ENCODE measurements around the gene HSPA12B.

HSPA12B gene

DNA sequence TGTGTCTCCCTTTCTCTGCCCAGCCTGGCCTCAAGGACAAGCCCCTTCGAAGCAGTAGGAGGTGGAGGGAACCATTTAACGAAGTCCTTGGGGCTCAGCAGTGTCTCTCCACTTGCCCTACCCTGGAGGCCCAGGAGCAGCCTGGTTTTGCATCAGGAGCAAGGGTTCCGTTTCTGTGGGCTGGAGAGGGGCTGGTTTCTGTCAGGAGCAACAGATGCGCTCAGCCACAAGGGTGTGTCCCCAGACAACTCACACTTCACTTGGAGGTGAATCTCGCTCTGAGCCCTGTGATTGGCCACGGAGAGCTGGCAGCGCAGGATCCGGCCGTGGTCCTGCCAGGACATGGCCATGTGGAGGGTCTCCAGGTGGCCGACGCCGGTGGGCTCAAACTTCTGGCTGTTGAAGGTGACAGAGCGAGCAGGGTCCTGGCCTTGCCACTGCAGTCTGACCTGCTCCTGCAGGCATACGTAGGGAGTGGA, 27.0 kb upstream of the HSPA12B start:
- no peak for DNase-seq

DNA sequence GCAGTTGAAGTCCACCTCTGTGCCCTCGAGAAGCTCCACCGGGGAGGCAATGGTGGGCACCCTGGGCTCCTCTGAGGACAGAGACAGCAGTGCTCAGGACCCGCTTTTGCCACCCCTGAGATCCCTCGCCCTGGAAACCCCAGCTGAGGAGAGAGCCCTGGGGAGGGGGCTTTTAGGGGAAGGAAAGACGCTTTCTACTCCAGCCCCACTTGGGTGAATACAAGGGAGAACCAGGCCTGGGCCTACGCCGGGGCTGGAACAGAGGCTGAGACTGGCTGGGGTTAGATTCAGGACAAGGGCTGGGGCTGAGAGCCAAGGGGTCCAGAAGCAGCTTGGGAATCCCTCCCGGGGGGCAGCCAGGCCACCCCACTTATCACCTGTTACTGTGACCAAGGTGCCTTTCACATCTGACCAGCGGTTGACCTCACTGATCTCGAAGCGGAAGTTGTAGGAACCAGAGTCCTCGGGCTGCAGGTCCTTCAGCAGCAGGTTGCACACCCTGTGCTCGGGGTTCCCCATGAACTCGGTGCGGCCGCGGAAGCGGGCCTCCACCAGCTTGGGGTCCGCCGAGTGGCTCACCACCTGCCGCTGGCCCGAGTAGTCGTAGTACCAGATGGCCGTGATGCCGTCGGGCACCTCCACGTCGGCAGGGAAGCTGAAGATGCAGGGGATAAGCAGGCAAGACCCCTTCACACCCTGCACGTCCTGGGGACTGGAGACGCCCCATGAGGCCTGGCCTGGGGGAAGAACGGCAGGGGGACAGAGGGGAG, 26.3 kb upstream of the HSPA12B start:
- DNase-seq = no peak

DNA sequence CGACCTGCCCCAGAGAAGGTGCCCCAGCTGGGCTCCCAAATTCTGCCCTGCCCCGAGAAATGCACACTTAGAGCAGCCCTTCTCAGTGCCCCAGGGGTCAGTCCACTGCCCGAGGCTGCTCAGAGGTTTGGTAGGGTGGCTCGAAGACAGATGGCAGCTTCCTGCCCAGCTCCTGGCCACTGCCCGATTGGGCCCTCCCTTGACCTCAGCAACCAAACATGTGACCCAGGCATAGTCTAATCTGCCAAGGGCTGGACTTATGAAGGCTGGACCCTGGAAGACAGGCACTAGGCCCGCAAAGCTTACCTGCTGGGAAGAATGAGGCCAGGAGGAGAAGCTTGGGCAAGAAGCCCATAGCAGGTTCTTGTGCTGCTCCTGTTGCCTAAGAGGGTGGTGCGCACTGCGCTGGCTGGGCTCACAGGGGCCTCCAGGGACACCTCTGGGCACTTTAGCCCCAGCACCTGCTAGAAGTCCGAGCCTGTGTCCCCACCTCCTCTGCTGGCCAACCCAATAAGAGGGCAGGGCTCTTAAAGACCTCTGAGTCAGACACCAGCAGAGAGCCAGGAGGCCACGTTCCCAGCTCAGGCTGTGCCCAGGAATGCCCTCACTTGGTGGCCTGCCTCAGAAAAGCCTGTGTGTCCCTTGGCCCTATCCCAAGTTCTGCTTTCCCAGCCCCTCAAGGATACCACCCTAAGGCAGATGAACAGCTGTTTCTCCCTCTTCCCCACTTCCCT, 25.5 kb upstream of the HSPA12B start:
- DNase-seq = no peak

DNA sequence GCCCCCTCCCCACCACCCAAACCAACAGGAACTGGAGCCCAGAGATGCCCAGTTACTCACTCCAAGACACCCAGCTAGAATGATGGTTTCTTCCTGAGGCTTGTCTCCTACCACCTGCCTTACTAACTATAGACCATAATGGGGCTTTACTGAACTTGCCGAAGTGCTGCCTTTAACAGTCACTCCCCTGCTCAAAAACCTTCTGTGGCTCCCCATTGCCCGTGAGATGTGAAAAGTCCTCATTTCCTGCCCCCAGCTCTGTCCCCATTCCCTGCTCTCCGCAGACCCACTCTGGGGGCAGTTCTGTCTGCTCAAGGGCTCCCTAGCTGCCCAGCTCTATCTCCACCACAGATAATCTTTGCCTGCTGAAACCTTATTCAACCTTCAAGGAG, 25.0 kb upstream of the HSPA12B start:
- no peak for DNase-seq

DNA sequence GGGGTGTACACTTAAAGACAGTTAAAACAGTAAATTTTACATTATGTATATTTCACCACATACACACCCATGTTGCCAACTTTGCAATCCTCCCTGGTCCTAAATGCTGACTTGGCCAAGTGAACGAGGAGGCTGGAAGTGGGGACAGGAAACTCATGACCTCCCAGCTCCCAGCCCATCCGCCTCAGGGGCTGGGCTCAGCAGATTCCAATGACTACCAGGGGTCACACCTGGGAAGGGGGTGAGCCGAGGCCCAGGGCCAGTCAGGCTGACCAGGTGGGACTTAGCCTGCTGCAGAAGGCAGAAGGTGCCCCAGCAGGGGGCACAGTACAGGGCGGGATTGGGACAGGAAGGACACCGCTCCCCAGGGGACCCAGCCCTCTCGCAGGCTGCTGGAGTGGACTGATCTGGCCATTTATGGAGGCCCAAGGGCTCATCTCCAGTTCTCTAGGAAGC, 22.4 kb upstream of the HSPA12B start:
- DNase-seq = no peak

DNA sequence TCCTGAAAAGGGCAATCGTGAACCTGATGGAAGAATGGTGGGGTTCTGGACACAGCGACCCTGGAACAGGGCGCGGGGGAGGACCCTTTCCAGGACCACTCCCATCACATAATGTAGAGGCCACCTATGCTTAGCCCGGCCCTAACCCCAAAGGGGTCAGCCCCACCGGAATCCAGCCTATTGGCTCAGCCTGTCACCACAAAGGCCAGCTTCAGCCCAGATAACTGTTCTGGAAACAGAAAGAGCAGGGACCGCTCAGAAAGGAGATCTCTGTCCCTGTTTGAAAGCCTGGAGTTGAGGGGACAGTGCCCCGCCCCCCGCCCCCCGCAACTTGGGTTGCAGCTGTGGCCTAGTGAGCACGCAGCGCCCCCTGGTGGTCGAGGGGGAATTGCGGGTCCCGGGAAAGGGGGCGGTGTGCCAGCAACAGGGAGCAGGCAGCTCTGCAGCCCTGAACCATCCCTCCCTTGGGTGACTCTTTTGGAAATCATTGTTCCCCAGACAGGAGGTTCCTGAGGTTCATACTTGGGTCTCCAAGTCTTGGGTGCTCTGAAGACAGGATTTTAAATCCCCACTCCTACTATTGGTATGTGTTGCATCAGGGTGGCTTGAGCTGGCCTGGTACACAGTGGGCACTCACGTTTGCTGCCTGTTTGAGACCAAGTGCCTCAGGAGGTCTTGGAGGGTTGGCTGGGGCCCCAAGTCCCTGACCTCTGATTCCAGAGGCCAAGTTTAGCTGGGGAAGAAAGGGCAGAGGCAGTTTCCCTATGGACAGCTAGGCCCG, 21.6 kb upstream of the HSPA12B start:
- DNase-seq = peak in 1 of 2 experiments; percentile 65

DNA sequence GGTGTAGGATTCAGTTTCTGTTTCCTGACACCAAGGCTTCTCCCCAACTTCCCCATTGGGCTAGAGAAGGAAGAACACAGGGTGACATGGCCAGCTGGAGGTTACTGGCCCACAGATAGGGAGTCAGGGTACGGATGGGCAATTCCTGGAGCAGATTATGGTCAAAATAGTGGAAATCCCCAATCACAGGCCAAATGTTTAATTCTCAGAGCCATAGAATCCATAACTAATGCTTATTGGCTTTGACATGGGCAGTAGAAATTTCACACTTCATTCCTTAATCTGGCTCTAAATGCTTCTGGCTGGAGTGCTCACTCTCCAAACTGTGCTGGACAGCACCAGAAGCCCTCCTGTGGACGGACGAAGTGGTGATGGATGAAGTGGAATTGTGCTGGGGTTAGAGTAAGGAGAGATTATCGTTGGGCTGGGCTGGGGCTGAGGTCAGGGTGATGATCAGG, 21.0 kb upstream of the HSPA12B start:
- DNase-seq = no peak

DNA sequence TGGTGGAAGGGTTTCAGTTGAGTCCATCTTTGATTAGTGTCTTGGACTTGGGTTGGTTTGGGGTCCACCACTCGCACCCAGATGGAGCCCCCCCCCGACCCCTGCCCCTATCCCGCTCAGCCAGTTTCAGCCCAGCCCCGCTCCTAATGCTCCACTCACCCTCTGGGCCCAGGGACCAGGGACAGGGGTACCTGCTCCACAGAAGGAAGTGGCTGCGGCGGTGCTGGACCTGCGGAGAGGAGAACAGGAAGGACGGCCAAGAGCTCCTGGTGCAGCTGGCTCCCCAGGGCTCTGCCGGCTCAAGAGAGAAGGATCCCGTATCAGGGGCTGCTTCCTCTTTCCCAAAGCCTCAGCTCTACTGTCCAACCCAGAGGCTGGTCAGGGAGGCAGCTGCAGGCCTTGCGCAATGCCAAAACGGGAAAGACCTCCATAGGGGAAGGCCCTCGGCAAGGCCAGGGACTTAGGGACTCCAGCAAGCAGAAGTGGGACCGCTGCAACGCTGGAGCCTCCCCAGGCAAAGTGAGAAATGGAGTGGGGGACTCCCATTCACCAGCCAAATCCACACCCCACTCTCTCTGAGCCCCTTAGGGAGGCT, 20.1 kb upstream of the HSPA12B start, which contains the start of gene SIGLEC1:
TSS of gene SIGLEC1 (minus strand) at position 322 of the 595 bp plus-strand sequence. CDS start 5,472 bp downstream, outside the sequence.
- no peak for DNase-seq

DNA sequence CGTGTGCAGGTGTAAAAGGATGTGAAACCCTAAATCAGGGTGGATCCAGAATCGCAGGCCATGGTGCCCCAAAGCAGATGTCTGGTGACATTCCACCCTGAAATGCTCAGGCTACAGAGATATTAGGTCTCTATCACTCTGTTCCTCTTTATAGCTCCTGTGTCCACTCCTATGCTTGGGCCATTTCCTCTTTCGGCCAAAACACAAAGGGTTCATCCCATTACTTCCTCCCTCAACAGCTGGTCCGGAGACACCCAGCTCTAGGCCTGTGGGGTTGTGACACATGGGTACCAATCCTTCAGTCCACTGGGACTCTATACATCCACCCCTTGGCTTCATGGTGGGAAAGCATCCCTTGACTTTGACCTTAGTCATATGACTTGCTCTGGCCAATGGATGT, 18.4 kb upstream of the HSPA12B start:
- DNase-seq = no peak

DNA sequence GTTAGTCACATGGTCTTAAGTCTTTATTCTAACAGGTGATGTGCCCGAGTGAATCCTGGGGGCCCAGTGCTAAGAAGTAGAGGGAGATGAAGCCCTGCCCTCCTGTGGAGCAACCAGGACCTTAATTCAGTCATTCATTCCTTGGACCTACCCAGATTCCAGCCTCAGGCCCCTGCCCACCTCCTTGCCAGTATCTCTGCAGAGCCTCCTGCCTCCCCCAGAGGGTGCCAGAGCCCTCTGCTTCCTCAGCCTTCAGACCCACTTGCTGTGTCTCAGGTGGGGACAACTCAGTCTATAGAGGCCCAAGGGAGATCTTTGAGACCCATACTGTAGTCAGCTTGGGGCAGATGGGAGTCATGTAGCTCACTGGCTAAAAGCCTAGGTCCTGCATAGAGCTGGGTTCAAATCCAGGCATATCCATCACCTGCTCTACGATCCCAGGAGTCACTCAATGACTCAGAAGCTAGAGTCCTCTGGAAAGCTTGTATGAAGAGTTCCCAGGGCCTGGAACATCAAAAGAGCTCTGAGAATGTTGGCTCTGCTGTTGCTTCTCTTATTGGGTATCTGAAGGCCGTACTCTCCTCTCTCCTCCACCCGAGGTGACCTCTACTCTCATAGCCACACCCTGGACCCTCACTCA, 16.2 kb upstream of the HSPA12B start:
- peak; percentile 46 to 82 for DNase-seq

DNA sequence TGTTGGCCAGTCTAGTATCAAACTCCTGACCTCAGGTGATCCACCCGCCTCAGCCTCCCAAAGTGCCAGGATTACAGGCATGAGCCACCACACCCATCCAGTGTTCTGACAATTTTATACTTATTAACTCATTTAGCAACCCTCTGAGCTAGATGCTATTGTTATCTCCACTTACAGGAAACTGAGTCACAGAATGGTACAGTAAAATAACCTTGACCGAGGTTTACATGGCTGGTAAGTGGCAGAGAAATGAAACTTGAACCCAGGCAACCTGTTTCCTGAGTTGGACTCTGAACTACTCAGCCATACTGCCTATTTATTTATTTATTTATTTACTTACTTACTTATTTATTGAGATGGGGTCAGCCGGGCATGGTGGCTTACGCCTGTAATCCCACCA, 13.4 kb upstream of the HSPA12B start:
- no peak for DNase-seq

DNA sequence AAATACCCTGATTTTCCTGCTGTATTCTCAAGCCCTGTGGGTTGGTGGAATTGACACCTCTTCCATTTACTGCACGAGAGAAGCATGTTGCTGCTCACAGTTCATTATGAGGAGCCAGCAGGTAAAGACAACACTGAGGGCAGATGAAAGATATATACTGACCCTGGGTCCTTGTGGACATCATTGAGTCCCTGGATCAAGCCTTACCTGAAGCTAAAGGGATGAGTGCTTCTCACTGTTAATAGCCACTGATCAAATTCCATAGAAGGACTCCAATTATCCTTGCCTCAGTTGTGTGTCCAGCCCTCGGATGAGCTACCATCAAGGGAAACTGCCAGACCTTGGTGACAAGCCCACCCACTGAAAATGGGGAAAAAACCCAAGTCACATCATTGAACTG, 12.4 kb upstream of the HSPA12B start:
- no peak for DNase-seq

DNA sequence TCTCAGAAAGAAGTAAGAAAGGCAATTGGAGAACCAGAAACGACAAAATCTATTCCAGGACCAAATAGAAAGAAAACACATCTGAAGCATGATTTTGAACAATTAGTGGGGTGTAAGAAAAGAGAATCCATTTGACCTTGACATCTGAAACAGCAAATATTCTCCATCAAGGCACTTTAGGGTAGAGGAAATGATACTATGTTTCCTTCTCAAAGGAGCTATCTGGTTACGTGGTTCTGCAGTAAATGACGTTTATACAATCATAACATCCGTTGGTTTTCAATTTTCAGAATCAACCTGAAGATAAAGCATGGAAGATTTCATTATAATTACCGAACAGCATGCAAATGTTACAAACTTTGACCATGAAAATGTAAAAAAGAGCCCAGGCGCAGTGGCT, 11.9 kb upstream of the HSPA12B start:
- no peak for DNase-seq

DNA sequence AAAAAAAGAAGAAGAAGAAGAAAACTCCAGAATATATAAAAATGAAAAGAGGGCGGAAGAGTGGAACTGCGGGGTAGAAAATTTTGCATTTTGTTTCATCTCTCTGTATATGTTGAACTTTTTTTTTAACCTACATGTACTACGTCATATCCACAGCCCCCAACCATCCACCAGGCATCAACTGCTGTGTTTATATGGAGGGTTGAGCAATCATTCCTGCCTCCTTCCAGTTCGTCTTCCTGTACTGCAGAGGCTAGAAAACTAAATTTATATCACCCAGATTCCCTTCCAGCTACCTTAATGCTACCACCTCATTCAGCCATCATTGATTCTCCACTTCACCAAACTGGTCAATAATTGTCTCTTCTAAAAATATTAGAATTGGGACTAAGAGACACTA, 10.6 kb upstream of the HSPA12B start:
- no peak for DNase-seq

DNA sequence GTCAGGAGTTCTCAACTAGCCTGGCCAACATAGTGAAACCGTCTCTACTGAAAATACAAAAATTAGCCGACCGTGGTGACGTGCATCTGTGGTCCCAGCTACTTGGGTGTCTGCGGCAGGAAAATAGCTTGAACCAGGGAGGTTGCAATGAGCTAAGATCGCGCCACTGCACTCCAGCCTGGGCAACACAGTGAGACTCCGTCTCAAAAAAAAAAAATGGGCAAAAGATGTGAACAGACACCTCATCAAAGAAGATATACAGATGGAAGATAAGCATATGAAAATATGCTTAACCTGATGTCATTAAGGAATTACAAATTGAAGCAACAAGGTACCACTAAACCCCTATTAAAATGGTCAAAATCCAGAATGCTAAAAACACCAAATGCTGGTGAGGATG, 9.2 kb upstream of the HSPA12B start:
- no peak for DNase-seq

DNA sequence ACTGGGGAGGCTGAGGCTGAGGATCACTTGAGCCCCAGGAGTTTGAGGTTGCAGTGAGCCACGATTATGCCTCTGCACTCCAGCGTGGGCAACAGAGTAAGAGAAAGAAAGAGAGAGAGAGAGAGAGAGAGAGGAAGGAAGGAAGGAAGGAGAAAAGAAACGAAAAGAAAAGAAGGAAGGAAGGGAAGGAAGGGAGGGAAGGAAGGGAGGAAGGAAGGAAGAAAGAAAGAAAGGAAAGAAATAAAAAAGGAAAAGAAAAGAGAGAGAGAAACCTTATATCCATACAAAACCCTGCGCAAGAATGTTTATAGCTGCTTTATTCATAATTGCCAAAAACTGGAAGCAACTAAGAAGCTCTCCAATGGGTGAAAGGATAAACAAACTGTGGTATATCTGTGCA, 8.1 kb upstream of the HSPA12B start:
- no peak for DNase-seq

DNA sequence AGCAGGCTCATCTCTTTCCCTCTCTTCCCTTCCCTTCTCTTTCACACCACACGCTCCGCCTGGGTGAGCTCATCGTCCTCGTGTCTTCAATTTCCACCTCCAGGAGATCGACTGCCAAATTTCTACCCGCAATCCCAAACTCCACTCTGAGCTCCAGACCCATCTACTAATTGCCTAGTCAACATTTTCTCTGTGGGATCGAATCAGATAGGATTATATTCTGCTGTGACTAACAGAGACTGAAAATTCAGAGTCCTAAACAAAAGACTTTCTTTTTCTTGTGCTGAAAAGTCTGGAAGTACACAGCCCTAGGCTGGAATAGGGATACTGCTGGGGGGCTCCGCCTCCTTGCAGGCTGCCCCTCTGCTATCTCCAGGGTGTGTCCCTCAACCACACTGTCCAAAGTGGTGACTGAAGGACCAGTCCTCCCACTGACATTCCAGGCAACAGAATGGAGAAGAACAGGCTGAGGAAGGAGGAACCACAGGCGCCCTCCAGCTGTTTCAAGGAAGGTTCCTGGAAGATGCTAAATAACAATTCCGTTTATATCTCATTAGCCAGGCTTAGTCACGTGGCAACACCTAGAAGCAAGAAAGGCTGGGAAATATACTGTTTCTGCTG, 5.0 kb upstream of the HSPA12B start:
- DNase-seq = no peak

DNA sequence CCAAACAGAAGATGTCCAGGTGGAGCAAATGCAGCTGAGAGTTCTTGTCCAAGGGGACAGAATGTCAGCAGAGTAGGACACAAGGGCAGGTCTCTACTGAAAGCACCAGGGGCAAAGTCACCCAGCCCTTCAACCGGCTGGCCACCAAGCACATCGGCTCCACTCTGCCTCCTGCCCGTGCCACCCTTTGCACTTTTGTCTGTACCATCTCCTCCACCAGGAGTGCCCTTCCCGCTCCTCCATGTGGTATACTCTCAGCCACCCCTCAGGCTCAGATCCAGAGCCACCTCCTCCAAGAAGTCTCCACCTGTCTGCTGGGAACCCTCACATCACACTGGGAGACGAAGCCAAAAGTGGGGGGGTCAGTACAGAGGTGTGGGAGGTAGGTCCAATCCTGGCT, 4.1 kb upstream of the HSPA12B start:
- DNase-seq = no peak

DNA sequence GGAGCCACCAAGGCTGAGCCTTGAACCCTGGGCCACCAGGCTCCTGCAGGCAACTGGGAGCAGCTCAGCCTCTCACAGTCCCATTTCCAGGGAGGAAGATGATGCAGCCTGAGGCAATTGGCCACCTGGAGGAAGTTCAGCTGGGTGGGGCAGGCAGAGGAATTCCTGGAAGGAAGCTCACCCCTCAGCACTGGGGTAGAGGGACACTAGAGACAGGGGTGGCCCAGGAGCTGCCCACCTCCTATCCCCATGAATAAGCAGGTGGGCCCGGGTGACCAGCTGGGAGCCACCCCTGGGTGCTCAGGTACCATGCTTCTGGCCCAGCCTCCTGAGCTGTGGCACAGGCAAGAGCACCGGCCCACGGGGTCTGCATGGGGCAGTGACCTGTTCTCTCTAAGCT, 3.6 kb upstream of the HSPA12B start:
- DNase-seq = no peak

DNA sequence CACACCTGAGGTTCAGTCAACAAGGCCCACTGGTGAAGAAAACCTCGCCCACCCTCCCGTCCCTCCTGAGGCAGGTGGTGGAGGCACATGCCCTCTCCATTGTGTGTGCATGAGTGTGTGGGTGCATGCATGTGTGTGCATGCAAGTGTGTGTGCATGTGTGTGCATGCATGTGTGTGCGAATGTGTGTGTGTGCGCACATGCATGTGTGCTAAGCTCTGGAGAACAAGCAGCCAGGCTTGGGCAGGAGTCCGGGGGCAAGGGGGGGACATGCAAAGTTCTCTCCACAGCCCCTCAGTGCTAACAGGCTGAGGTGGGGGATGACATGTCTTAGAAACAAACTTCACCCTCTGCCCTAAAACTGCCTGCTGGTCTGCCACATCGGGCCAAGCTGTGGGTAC, 3.1 kb upstream of the HSPA12B start:
- no peak for DNase-seq

DNA sequence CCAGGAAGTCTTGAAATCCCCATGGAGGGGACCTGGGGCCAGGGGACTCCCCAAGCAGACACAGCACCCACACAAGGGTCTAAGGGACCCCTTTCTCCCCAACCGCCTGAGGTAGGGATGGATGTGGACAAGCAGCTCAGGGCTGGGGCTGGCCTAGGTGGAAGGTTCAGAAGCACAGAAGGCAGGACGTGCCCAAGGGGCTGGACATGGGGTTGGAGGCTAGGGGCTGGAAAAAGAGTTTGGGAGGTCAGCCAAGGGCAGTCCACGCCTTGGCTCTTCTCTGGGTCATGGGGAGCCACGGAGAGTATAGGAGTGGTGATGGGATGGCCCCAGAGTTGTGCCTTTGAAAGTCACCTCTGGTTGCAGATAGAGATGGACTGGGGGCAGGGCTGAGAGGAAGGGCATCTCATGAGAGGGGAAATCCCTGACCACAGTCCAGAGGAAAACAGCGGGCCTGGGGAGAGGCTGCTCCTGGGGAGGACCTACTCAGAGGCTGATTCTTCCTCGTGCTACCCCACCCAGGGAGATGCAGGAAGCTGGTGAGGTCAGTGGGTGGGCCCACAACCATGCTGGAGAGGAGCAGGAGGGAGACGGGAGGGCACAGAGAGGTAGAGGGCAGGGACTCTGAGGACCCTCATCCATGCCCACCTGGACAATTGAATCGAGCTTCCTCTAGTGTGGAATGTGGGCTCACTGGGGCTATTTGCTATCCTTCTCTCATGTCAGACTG, 2.5 kb upstream of the HSPA12B start:
- no peak for DNase-seq
